Sigmoid colon (tissue), 3 donors: ENCODE results near the gene RTKN.

Experiments
- CTCF ChIP-seq, 4 experiments: fragments of 450-650 bp in 3 of 4; fragments of 200-600 bp in 1 of 4; IDR thresholded peaks; one replicate each; pipeline ENCODE4 v1.5.1; 2016 to 2019; ENCODE audit warnings: antibody characterized with exemption in 4 of 4, mild to moderate bottlenecking in 3 of 4, moderate library complexity in 2 of 4
- POLR2A ChIP-seq, 2 donors: fragments of 450-650 bp; IDR thresholded peaks; one replicate each; pipeline ENCODE4 v1.6.1; 2016; ENCODE audit warnings: antibody characterized with exemption in 2 of 2, mild to moderate bottlenecking in 2 of 2, moderate library complexity in 2 of 2

GRCh38 chr2:74390606-74391005, 51.1 kb downstream of the RTKN start:
- no peak for TF ChIP-seq CTCF (IDR thresholded peaks at IDR 0.05)
- no peak for TF ChIP-seq POLR2A (IDR thresholded peaks at IDR 0.05)
